ENCODE measurements around the gene PPP2R2D.

The PPP2R2D gene

GRCh38 chr10:132006966-132007365, 106.2 kb downstream of the PPP2R2D start:
- TF ChIP-seq CTCF (conservative IDR thresholded peaks at IDR 0.05; ENCODE audit: low read depth, low read length), result no peak
- H3K79me2 ChIP-seq (ENCODE audit: insufficient read depth, low read depth), result no peaks in the 10 kb centered on the region
- no peaks in the 10 kb centered on the region for H3K36me3 ChIP-seq (ENCODE audit: insufficient read depth)
- no peak overlapping the region for H3K27ac ChIP-seq
- no peak overlapping the region for H3K4me3 ChIP-seq (IDR thresholded peaks at IDR 0.05; ENCODE audit: insufficient read depth, low read depth, low read length)
- no peak overlapping the region for H3K9ac ChIP-seq
- H3K27me3 ChIP-seq (ENCODE audit: insufficient read depth, low read depth), result no peaks in the 10 kb centered on the region
- no peaks in the 10 kb centered on the region for H4K20me1 ChIP-seq (ENCODE audit: insufficient read depth)
- no peak overlapping the region for H3K4me2 ChIP-seq
- no peaks in the 10 kb centered on the region for H3K4me1 ChIP-seq (ENCODE audit: low read depth, poor library complexity, severe bottlenecking)
- H2AFZ ChIP-seq (ENCODE audit: low read depth), result no peak overlapping the region

GRCh38 chr10:132007681-132008080, 106.9 kb downstream of the PPP2R2D start:
- Histone ChIP-seq H4K20me1 (ENCODE audit: insufficient read depth) (no peaks in the 10 kb centered on the region), H3K4me3 (IDR thresholded peaks at IDR 0.05; ENCODE audit: insufficient read depth, low read depth, low read length) (no peak overlapping the region), H3K27ac (no peak overlapping the region), H2AFZ (ENCODE audit: low read depth) (no peak overlapping the region), H3K4me1 (ENCODE audit: low read depth, poor library complexity, severe bottlenecking) (no peaks in the 10 kb centered on the region), H3K4me2 (no peak overlapping the region), H3K36me3 (ENCODE audit: insufficient read depth) (no peaks in the 10 kb centered on the region), H3K27me3 (ENCODE audit: insufficient read depth, low read depth) (no peaks in the 10 kb centered on the region), H3K79me2 (ENCODE audit: insufficient read depth, low read depth) (no peaks in the 10 kb centered on the region), H3K9ac (no peak overlapping the region)
- TF ChIP-seq CTCF (conservative IDR thresholded peaks at IDR 0.05; ENCODE audit: low read depth, low read length), result no peak
